H1 (cell line): ENCODE data around the gene SMAP2.

ENCODE experiments used
- BACH1 ChIP-seq: IDR thresholded peaks from 2 replicates; pipeline ENCODE4 v1.6.1; 2012; ENCODE audit warnings: low read length, improper control_type of control experiment
- CBX5 ChIP-seq: fragments of 300-800, 300-1000 bp; sonication (generic); IDR thresholded peaks from 2 replicates; pipeline ENCODE4 v1.7.1; 2016; ENCODE audit warnings: antibody characterized with exemption, low read length, low read depth
- CREB1 ChIP-seq: IDR thresholded peaks from 2 replicates; pipeline ENCODE4 v1.6.1; 2012; ENCODE audit warnings: inconsistent platforms
- EP300 ChIP-seq, 2 experiments: IDR thresholded peaks; 1 replicate in 1 of 2; 2 replicates in 1 of 2; pipeline ENCODE4 v1.6.1; 2011 to 2012; ENCODE audit warnings: low read depth in 2 of 2, low read length in 2 of 2, mild to moderate bottlenecking in 2 of 2, borderline replicate concordance in 1 of 2, inconsistent platforms in 1 of 2, moderate library complexity in 1 of 2
- EZH2 ChIP-seq: fragments of 200-600 bp; sonication (generic); IDR thresholded peaks from 2 replicates; pipeline ENCODE4 v1.7.1; 2012; ENCODE audit warnings: low read depth, mild to moderate bottlenecking, moderate library complexity, low read length, inconsistent platforms; ENCODE audit not compliant: severe bottlenecking
- KDM5A ChIP-seq: fragments of 200-600 bp; IDR thresholded peaks from 2 replicates; pipeline ENCODE4 v1.7.1; 2012; ENCODE audit warnings: mild to moderate bottlenecking, low read length, inconsistent platforms, mixed read lengths
- MAX ChIP-seq: IDR thresholded peaks from 2 replicates; pipeline ENCODE4 v1.6.1; 2012; ENCODE audit warnings: inconsistent platforms
- POLR2AphosphoS5 ChIP-seq: IDR thresholded peaks from 2 replicates; pipeline ENCODE4 v1.6.1; 2011; ENCODE audit warnings: low read depth, low read length
- RXRA ChIP-seq: IDR thresholded peaks from 2 replicates; pipeline ENCODE4 v1.6.1; 2011; ENCODE audit warnings: low read depth, mild to moderate bottlenecking, low read length, moderate library complexity; ENCODE audit not compliant: insufficient read depth

GRCh38 chr1:40353082-40353481 is 20.4 kb upstream of the SMAP2 start:
- TF ChIP-seq BACH1 = no peak
- TF ChIP-seq POLR2AphosphoS5 = no peak
- no peak for TF ChIP-seq CREB1
- no peak for TF ChIP-seq KDM5A
- TF ChIP-seq EZH2 = no peak
- TF ChIP-seq EP300 (IDR thresholded peaks at IDR 0.05; ENCODE audit: borderline replicate concordance in 1 of 2, low read depth in 2 of 2, low read length in 2 of 2) = no peak
- no peak for TF ChIP-seq CBX5
- no peak for TF ChIP-seq MAX
- TF ChIP-seq RXRA = no peak
